Measurements from ENCODE around the gene VPS33A. TPM values are rescaled to one million over a fixed set of nuclear protein-coding genes. Genes with fewer than 3 reads are reported as not detected.
A peak's percentile ranks its signal among the peaks of the same experiment; 100 is the strongest.
"Not testable (repeated sequence)": the region's sequence is repeated elsewhere in the genome, so short reads cannot be mapped to it uniquely, and the experiment has no call there.

VPS33A gene
- total RNA-seq, 1 experiment from 2014 or later: 36.5 TPM

- in situ Hi-C loops (cut with HindIII; ENCODE audit: low pct_unique_long_range_greater_than_20kb, low sequenced_read_pairs): no loop called here
- DNase-seq (ENCODE audit: low read depth, low spot score): peak; percentile 46
Measured at GRCh38 chr12:122265886-122266229, 436 bp downstream of the VPS33A start.

GRCh38 chr12:122265476-122265875 lies 818 bp downstream of the VPS33A start:
- in situ Hi-C loops (cut with HindIII; ENCODE audit: low pct_unique_long_range_greater_than_20kb, low sequenced_read_pairs): no loop called here
- no peak for DNase-seq (ENCODE audit: low read depth, low spot score)

GRCh38 chr12:122260735-122261134 lies 5.6 kb downstream of the VPS33A start:
- DNase-seq (ENCODE audit: low read depth, low spot score); in situ Hi-C loops (cut with HindIII; ENCODE audit: low pct_unique_long_range_greater_than_20kb, low sequenced_read_pairs): not testable (repeated sequence)

GRCh38 chr12:122258939-122259338 lies 7.4 kb downstream of the VPS33A start:
- in situ Hi-C loops (cut with HindIII; ENCODE audit: low pct_unique_long_range_greater_than_20kb, low sequenced_read_pairs); DNase-seq (ENCODE audit: low read depth, low spot score): not testable (repeated sequence)

- DNase-seq (ENCODE audit: low read depth, low spot score); in situ Hi-C loops (cut with HindIII; ENCODE audit: low pct_unique_long_range_greater_than_20kb, low sequenced_read_pairs): not testable (repeated sequence)
Measured at GRCh38 chr12:122258462-122258861, 7.8 kb downstream of the VPS33A start.

- in situ Hi-C loops (cut with HindIII; ENCODE audit: low pct_unique_long_range_greater_than_20kb, low sequenced_read_pairs): no loop called here
- DNase-seq (ENCODE audit: low read depth, low spot score): no peak
Measured at GRCh38 chr12:122250536-122250935, 15.8 kb downstream of the VPS33A start.

GRCh38 chr12:122250047-122250446 lies 16.2 kb downstream of the VPS33A start:
- in situ Hi-C loops (cut with HindIII; ENCODE audit: low pct_unique_long_range_greater_than_20kb, low sequenced_read_pairs): no loop called here
- no peak for DNase-seq (ENCODE audit: low read depth, low spot score)

- DNase-seq (ENCODE audit: low read depth, low spot score): no peak
- in situ Hi-C loops (cut with HindIII; ENCODE audit: low pct_unique_long_range_greater_than_20kb, low sequenced_read_pairs): no loop called here
Measured at GRCh38 chr12:122245553-122245952, 20.7 kb downstream of the VPS33A start.

- DNase-seq (ENCODE audit: low read depth, low spot score): no peak
- in situ Hi-C loops (cut with HindIII; ENCODE audit: low pct_unique_long_range_greater_than_20kb, low sequenced_read_pairs): no loop called here
Measured at GRCh38 chr12:122244565-122245371, 21.5 kb downstream of the VPS33A start.

GRCh38 chr12:122243965-122244364 lies 22.3 kb downstream of the VPS33A start:
- in situ Hi-C loops (cut with HindIII; ENCODE audit: low pct_unique_long_range_greater_than_20kb, low sequenced_read_pairs): no loop called here
- no peak for DNase-seq (ENCODE audit: low read depth, low spot score)

GRCh38 chr12:122238861-122239260 lies 27.4 kb downstream of the VPS33A start:
- no peak for DNase-seq (ENCODE audit: low read depth, low spot score)
- in situ Hi-C loops (cut with HindIII; ENCODE audit: low pct_unique_long_range_greater_than_20kb, low sequenced_read_pairs): no loop called here

GRCh38 chr12:122235741-122236140 lies 30.6 kb downstream of the VPS33A start:
- in situ Hi-C loops (cut with HindIII; ENCODE audit: low pct_unique_long_range_greater_than_20kb, low sequenced_read_pairs): no loop called here
- DNase-seq (ENCODE audit: low read depth, low spot score): no peak

- in situ Hi-C loops (cut with HindIII; ENCODE audit: low pct_unique_long_range_greater_than_20kb, low sequenced_read_pairs): no loop called here
- no peak for DNase-seq (ENCODE audit: low read depth, low spot score)
Measured at GRCh38 chr12:122232691-122233090, 33.6 kb downstream of the VPS33A start.

- no peak for DNase-seq (ENCODE audit: low read depth, low spot score)
- in situ Hi-C loops (cut with HindIII; ENCODE audit: low pct_unique_long_range_greater_than_20kb, low sequenced_read_pairs): no loop called here
Measured at GRCh38 chr12:122230798-122231197, 35.5 kb downstream of the VPS33A start.

- DNase-seq (ENCODE audit: low read depth, low spot score): no peak
- in situ Hi-C loops (cut with HindIII; ENCODE audit: low pct_unique_long_range_greater_than_20kb, low sequenced_read_pairs): no loop called here
Measured at GRCh38 chr12:122228092-122228491, 38.2 kb downstream of the VPS33A start.

GRCh38 chr12:122227341-122227740 lies 39.0 kb downstream of the VPS33A start:
- no peak for DNase-seq (ENCODE audit: low read depth, low spot score)
- in situ Hi-C loops (cut with HindIII; ENCODE audit: low pct_unique_long_range_greater_than_20kb, low sequenced_read_pairs): no loop called here

GRCh38 chr12:122226366-122227125 lies 39.7 kb downstream of the VPS33A start:
- DNase-seq (ENCODE audit: low read depth, low spot score): no peak
- in situ Hi-C loops (cut with HindIII; ENCODE audit: low pct_unique_long_range_greater_than_20kb, low sequenced_read_pairs): no loop called here

- in situ Hi-C loops (cut with HindIII; ENCODE audit: low pct_unique_long_range_greater_than_20kb, low sequenced_read_pairs): no loop called here
- peak; percentile 99 for DNase-seq (ENCODE audit: low read depth, low spot score)
Measured at GRCh38 chr12:122225683-122226365, 40.5 kb downstream of the VPS33A start, which contains the start of gene DIABLO. TSS of gene DIABLO (minus strand) at chr12:122226052. CDS start at chr12:122226014, 38 bp downstream.
